ENCODE data around the gene CABLES1.

Gene CABLES1

GRCh38 chr18:23186781-23187180 lies 51.5 kb downstream of the CABLES1 start:
- peaks cover 2% of the 10 kb centered on the region for H3K4me1 ChIP-seq (ENCODE audit: control insufficient read depth, insufficient read depth, low read depth, low read length)
- H2BK120ac ChIP-seq (ENCODE audit: low read depth, low read length): no peak overlapping the region
- H3K9ac ChIP-seq (ENCODE audit: low read length): no peak overlapping the region
- H2BK5ac ChIP-seq (ENCODE audit: low read depth, low read length, poor library complexity, severe bottlenecking): no peak overlapping the region
- H3K79me1 ChIP-seq (replicated peaks; ENCODE audit: low read length, poor library complexity, severe bottlenecking): peaks cover 27% of the 10 kb centered on the region
- H2BK12ac ChIP-seq (ENCODE audit: low read length in 2 of 2): no peak overlapping the region
- peak overlapping the region in 1 of 2 experiments; percentile 41 for H3K4ac ChIP-seq (ENCODE audit: low read depth in 1 of 2, low read length in 2 of 2)
- H3K23ac ChIP-seq (ENCODE audit: low read length in 2 of 2): no peak overlapping the region
- no peak overlapping the region for H3K4me3 ChIP-seq (ENCODE audit: insufficient read depth in 1 of 2, low read depth in 1 of 2, low read length in 2 of 2)
- no peak overlapping the region for H3K4me2 ChIP-seq (ENCODE audit: low read length, poor library complexity, severe bottlenecking)
- H3K9me3 ChIP-seq (ENCODE audit: control insufficient read depth, low read length): no peaks in the 10 kb centered on the region
- H2AK5ac ChIP-seq (ENCODE audit: low read length, severe bottlenecking): no peak overlapping the region
- H3K27ac ChIP-seq (ENCODE audit: low read length, poor library complexity, severe bottlenecking): no peak overlapping the region
- no peaks in the 10 kb centered on the region for H3K27me3 ChIP-seq (ENCODE audit: control insufficient read depth in 1 of 2, insufficient read depth in 1 of 2, low read length in 2 of 2)
- no peak overlapping the region for H3K18ac ChIP-seq (ENCODE audit: low read depth in 1 of 2, low read length in 2 of 2)
- no peak overlapping the region for H2AFZ ChIP-seq (ENCODE audit: low read depth, low read length)
- H4K91ac ChIP-seq (ENCODE audit: low read length): no peak overlapping the region
- no peak overlapping the region for H3K14ac ChIP-seq (ENCODE audit: low read length in 2 of 2)
- no peak overlapping the region for H2BK15ac ChIP-seq (ENCODE audit: low read depth, poor library complexity, severe bottlenecking)
- H3K36me3 ChIP-seq (ENCODE audit: control insufficient read depth in 1 of 2, insufficient read depth in 2 of 2, low read depth in 1 of 2, low read length in 2 of 2): peaks cover 22 to 25% of the 10 kb centered on the region in 2 experiments
- WGBS: 94% methylated on average over 4 of the region's 4 CpGs
- no peak for DNase-seq
- no peak overlapping the region for H4K8ac ChIP-seq (ENCODE audit: low read length)

- no peak for DNase-seq
- H2BK12ac ChIP-seq (ENCODE audit: low read length in 2 of 2): peak overlapping the region in 1 of 2 experiments; percentile 29
- no peak overlapping the region for H4K8ac ChIP-seq (ENCODE audit: low read length)
- H3K27ac ChIP-seq (ENCODE audit: low read length, poor library complexity, severe bottlenecking): no peak overlapping the region
- H3K36me3 ChIP-seq (ENCODE audit: control insufficient read depth in 1 of 2, insufficient read depth in 2 of 2, low read depth in 1 of 2, low read length in 2 of 2): peaks cover 17 to 23% of the 10 kb centered on the region in 2 experiments
- no peak overlapping the region for H2AK5ac ChIP-seq (ENCODE audit: low read length, severe bottlenecking)
- no peak overlapping the region for H4K91ac ChIP-seq (ENCODE audit: low read length)
- H3K79me1 ChIP-seq (replicated peaks; ENCODE audit: low read length, poor library complexity, severe bottlenecking): peaks cover 21% of the 10 kb centered on the region
- peak overlapping the region; percentile 2 for H3K9ac ChIP-seq (ENCODE audit: low read length)
- peak overlapping the region in 1 of 2 experiments; percentile 17 for H3K4ac ChIP-seq (ENCODE audit: low read depth in 1 of 2, low read length in 2 of 2)
- H3K14ac ChIP-seq (ENCODE audit: low read length in 2 of 2): no peak overlapping the region
- H3K18ac ChIP-seq (ENCODE audit: low read depth in 1 of 2, low read length in 2 of 2): peak overlapping the region in 1 of 2 experiments; percentile 49
- peaks cover 11% of the 10 kb centered on the region for H3K4me1 ChIP-seq (ENCODE audit: control insufficient read depth, insufficient read depth, low read depth, low read length)
- WGBS: 79% methylated on average over 6 of the region's 6 CpGs
- H3K4me3 ChIP-seq (ENCODE audit: insufficient read depth in 1 of 2, low read depth in 1 of 2, low read length in 2 of 2): no peak overlapping the region
- H3K9me3 ChIP-seq (ENCODE audit: control insufficient read depth, low read length): no peaks in the 10 kb centered on the region
- no peak overlapping the region for H2AFZ ChIP-seq (ENCODE audit: low read depth, low read length)
- H3K23ac ChIP-seq (ENCODE audit: low read length in 2 of 2): no peak overlapping the region
- H2BK5ac ChIP-seq (ENCODE audit: low read depth, low read length, poor library complexity, severe bottlenecking): no peak overlapping the region
- no peak overlapping the region for H2BK120ac ChIP-seq (ENCODE audit: low read depth, low read length)
- no peaks in the 10 kb centered on the region for H3K27me3 ChIP-seq (ENCODE audit: control insufficient read depth in 1 of 2, insufficient read depth in 1 of 2, low read length in 2 of 2)
- no peak overlapping the region for H2BK15ac ChIP-seq (ENCODE audit: low read depth, poor library complexity, severe bottlenecking)
- no peak overlapping the region for H3K4me2 ChIP-seq (ENCODE audit: low read length, poor library complexity, severe bottlenecking)
Measured at GRCh38 chr18:23188068-23188760, 52.9 kb downstream of the CABLES1 start.

- no peak overlapping the region for H4K8ac ChIP-seq (ENCODE audit: low read length)
- H3K9me3 ChIP-seq (ENCODE audit: control insufficient read depth, low read length): no peaks in the 10 kb centered on the region
- H3K36me3 ChIP-seq (ENCODE audit: control insufficient read depth in 1 of 2, insufficient read depth in 2 of 2, low read depth in 1 of 2, low read length in 2 of 2): peaks cover 17 to 23% of the 10 kb centered on the region in 2 experiments
- no peak overlapping the region for H2BK15ac ChIP-seq (ENCODE audit: low read depth, poor library complexity, severe bottlenecking)
- no peak overlapping the region for H4K91ac ChIP-seq (ENCODE audit: low read length)
- H3K23ac ChIP-seq (ENCODE audit: low read length in 2 of 2): no peak overlapping the region
- H2BK12ac ChIP-seq (ENCODE audit: low read length in 2 of 2): no peak overlapping the region
- no peak overlapping the region for H2BK5ac ChIP-seq (ENCODE audit: low read depth, low read length, poor library complexity, severe bottlenecking)
- H3K18ac ChIP-seq (ENCODE audit: low read depth in 1 of 2, low read length in 2 of 2): no peak overlapping the region
- H3K27ac ChIP-seq (ENCODE audit: low read length, poor library complexity, severe bottlenecking): no peak overlapping the region
- no peak overlapping the region for H3K4me3 ChIP-seq (ENCODE audit: insufficient read depth in 1 of 2, low read depth in 1 of 2, low read length in 2 of 2)
- H2AFZ ChIP-seq (ENCODE audit: low read depth, low read length): no peak overlapping the region
- no peaks in the 10 kb centered on the region for H3K27me3 ChIP-seq (ENCODE audit: control insufficient read depth in 1 of 2, insufficient read depth in 1 of 2, low read length in 2 of 2)
- H3K79me1 ChIP-seq (replicated peaks; ENCODE audit: low read length, poor library complexity, severe bottlenecking): peaks cover 19% of the 10 kb centered on the region
- 92% methylated on average over 7 of the region's 7 CpGs for WGBS
- no peak overlapping the region for H2AK5ac ChIP-seq (ENCODE audit: low read length, severe bottlenecking)
- H3K14ac ChIP-seq (ENCODE audit: low read length in 2 of 2): no peak overlapping the region
- H2BK120ac ChIP-seq (ENCODE audit: low read depth, low read length): no peak overlapping the region
- peaks cover 12% of the 10 kb centered on the region for H3K4me1 ChIP-seq (ENCODE audit: control insufficient read depth, insufficient read depth, low read depth, low read length)
- DNase-seq: no peak
- no peak overlapping the region for H3K4me2 ChIP-seq (ENCODE audit: low read length, poor library complexity, severe bottlenecking)
- no peak overlapping the region for H3K9ac ChIP-seq (ENCODE audit: low read length)
- no peak overlapping the region for H3K4ac ChIP-seq (ENCODE audit: low read depth in 1 of 2, low read length in 2 of 2)
Measured at GRCh38 chr18:23189099-23189498, 53.8 kb downstream of the CABLES1 start.

GRCh38 chr18:23189768-23190661 lies 54.7 kb downstream of the CABLES1 start:
- Histone ChIP-seq H2BK12ac (ENCODE audit: low read length in 2 of 2) (peak overlapping the region in 1 of 2 experiments; percentile 8), H3K9ac (ENCODE audit: low read length) (no peak overlapping the region), H3K14ac (ENCODE audit: low read length in 2 of 2) (no peak overlapping the region), H3K18ac (ENCODE audit: low read depth in 1 of 2, low read length in 2 of 2) (peak overlapping the region in 1 of 2 experiments; percentile 5), H2AFZ (ENCODE audit: low read depth, low read length) (no peak overlapping the region), H3K27me3 (ENCODE audit: control insufficient read depth in 1 of 2, insufficient read depth in 1 of 2, low read length in 2 of 2) (no peaks in the 10 kb centered on the region), H3K4ac (ENCODE audit: low read depth in 1 of 2, low read length in 2 of 2) (no peak overlapping the region), H3K27ac (ENCODE audit: low read length, poor library complexity, severe bottlenecking) (no peak overlapping the region), H3K9me3 (ENCODE audit: control insufficient read depth, low read length) (no peaks in the 10 kb centered on the region), H2BK5ac (ENCODE audit: low read depth, low read length, poor library complexity, severe bottlenecking) (no peak overlapping the region), H3K4me2 (ENCODE audit: low read length, poor library complexity, severe bottlenecking) (no peak overlapping the region), H3K36me3 (ENCODE audit: control insufficient read depth in 1 of 2, insufficient read depth in 2 of 2, low read depth in 1 of 2, low read length in 2 of 2) (peaks cover 17 to 23% of the 10 kb centered on the region in 2 experiments), H2BK15ac (ENCODE audit: low read depth, poor library complexity, severe bottlenecking) (no peak overlapping the region), H3K4me1 (ENCODE audit: control insufficient read depth, insufficient read depth, low read depth, low read length) (peaks cover 15% of the 10 kb centered on the region), H3K79me1 (replicated peaks; ENCODE audit: low read length, poor library complexity, severe bottlenecking) (peaks cover 16% of the 10 kb centered on the region), H2BK120ac (ENCODE audit: low read depth, low read length) (no peak overlapping the region), H3K23ac (ENCODE audit: low read length in 2 of 2) (no peak overlapping the region), H4K8ac (ENCODE audit: low read length) (no peak overlapping the region), H4K91ac (ENCODE audit: low read length) (peak overlapping the region; percentile 35), H2AK5ac (ENCODE audit: low read length, severe bottlenecking) (no peak overlapping the region), H3K4me3 (ENCODE audit: insufficient read depth in 1 of 2, low read depth in 1 of 2, low read length in 2 of 2) (no peak overlapping the region)
- 95% methylated on average over 24 of the region's 25 CpGs for WGBS
- no peak for DNase-seq

Data from mesenchymal stem cell (in vitro differentiated cells and primary cell).